Peyer's patch (tissue), 4 donors: ENCODE results near the gene ETV2. TPM values are rescaled to one million over a fixed set of nuclear protein-coding genes. Genes with fewer than 3 reads are reported as not detected.
"Not testable (repeated sequence)": the region's sequence is repeated elsewhere in the genome, so short reads cannot be mapped to it uniquely, and the experiment has no call there.

Experiments
- DNase-seq, 3 donors: peaks; one replicate each; pipeline ENCODE4 v3.0.0-alpha.2; 2017 to 2019
- H3K27ac ChIP-seq, 4 donors: fragments of 200-600 bp; sonication (generic); one replicate each; pipeline ENCODE4 v1.5.1; 2016 to 2019
- H3K27me3 ChIP-seq, 2 donors: fragments of 200-600 bp; sonication (generic); one replicate each; pipeline ENCODE4 v1.5.1; 2019
- H3K36me3 ChIP-seq, 3 donors: fragments of 200-600 bp; sonication (generic); one replicate each; pipeline ENCODE4 v1.5.1; 2016 to 2019
- H3K4me1 ChIP-seq, 4 donors: fragments of 200-600 bp; sonication (generic); one replicate each; pipeline ENCODE4 v1.5.1; 2016 to 2019
- H3K4me3 ChIP-seq, 4 donors: fragments of 200-600 bp; sonication (generic); 1 replicate in 3 of 4; 2 replicates in 1 of 4; pipeline ENCODE4 v1.5.1; 2016 to 2019; ENCODE audit warnings: mild to moderate bottlenecking in 1 of 4
- H3K9me3 ChIP-seq, 4 donors: fragments of 200-600 bp; sonication (generic); one replicate each; pipeline ENCODE4 v1.5.1; 2016 to 2019; ENCODE audit warnings: mild to moderate bottlenecking in 1 of 4
- POLR2A ChIP-seq, 2 donors: fragments of 450-650 bp; IDR thresholded peaks; one replicate each; pipeline ENCODE4 v1.5.1; 2017; ENCODE audit warnings: antibody characterized with exemption in 2 of 2, mild to moderate bottlenecking in 2 of 2, moderate library complexity in 2 of 2
- total RNA-seq, 4 donors: library from RNA; depleted of rRNA; stranded (reverse); fragments of >200 nt; gene quantifications; one replicate each; pipeline ENCODE4 v1.1.0, GENCODE V29; 2016
- TF ChIP-seq, protein P1 (sequence below), 6 experiments: fragments of 450-650 bp in 4 of 6; fragments of 200-600 bp in 2 of 6; sonication (generic) in 1 of 6; IDR thresholded peaks; one replicate each; pipeline ENCODE4 v1.5.1; 2017 to 2019; ENCODE audit warnings: antibody characterized with exemption in 6 of 6, mild to moderate bottlenecking in 3 of 6, moderate library complexity in 1 of 6

The ETV2 gene
- total RNA-seq, 4 donors from 2014 or later, result 1.6 to 1.8 TPM; not detected in 2

DNA sequence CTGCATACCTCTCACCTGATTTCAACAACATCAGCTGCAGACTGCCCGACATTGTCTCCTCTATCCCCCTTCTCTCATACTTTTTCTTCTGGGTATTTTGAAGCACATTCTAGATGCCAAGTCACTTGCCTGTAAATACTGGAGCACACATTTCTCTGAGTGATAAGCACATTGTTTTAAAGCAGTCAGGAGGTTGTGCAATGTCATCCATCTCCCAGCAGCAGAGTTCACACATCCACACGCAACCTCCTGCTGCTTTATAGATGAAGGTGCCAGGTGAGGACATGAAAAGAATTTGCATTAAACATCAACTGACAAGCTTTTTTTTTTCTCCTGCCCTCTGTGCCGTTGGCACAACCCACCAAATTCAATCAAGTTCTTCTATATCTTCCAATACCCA lies 30.3 kb downstream of the ETV2 start:
- DNase-seq, result no peak
- Histone ChIP-seq H3K4me3 (no peak overlapping the region), H3K27me3 (no peaks in the 10 kb centered on the region), H3K9me3 (no peaks in the 10 kb centered on the region), H3K36me3 (no peaks in the 10 kb centered on the region), H3K4me1 (peaks cover 0 to 6% (median 0%) of the 10 kb centered on the region in 4 donors), H3K27ac (no peak overlapping the region)
- TF ChIP-seq, protein P1, sequence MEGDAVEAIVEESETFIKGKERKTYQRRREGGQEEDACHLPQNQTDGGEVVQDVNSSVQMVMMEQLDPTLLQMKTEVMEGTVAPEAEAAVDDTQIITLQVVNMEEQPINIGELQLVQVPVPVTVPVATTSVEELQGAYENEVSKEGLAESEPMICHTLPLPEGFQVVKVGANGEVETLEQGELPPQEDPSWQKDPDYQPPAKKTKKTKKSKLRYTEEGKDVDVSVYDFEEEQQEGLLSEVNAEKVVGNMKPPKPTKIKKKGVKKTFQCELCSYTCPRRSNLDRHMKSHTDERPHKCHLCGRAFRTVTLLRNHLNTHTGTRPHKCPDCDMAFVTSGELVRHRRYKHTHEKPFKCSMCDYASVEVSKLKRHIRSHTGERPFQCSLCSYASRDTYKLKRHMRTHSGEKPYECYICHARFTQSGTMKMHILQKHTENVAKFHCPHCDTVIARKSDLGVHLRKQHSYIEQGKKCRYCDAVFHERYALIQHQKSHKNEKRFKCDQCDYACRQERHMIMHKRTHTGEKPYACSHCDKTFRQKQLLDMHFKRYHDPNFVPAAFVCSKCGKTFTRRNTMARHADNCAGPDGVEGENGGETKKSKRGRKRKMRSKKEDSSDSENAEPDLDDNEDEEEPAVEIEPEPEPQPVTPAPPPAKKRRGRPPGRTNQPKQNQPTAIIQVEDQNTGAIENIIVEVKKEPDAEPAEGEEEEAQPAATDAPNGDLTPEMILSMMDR (IDR thresholded peaks at IDR 0.05), result no peak
- no peak for TF ChIP-seq POLR2A (IDR thresholded peaks at IDR 0.05)

DNA sequence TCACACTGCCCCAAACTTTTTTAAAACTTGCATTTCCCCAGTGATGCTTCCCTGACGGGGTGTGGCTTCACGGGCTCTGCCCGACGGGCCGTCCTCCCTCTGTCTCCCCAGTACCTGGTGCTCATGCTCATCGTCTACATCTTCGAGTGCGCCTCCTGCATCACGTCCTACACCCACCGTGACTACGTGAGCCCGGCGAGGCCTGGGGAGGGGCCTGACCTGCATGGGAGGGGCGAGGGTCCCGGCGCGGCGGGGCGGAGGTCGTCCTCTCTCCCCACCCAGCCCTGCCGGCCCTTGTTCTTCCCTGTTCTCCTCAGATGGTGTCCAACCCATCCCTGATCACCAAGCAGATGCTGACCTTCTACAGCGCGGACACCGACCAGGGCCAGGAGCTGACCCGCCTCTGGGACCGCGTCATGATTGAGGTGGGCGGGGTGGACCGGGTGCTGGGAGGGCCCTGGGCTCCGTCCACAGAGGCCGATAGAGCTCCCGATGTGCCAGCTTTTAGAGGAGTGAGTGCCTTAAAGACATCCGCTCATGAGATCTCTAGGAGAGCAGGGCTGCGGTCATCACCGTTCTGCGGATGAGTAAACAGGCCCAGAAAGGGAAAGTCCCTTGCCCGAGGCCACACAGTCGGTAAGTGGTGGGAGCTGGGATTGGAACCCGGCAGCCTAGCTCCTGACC lies 31.7 kb downstream of the ETV2 start:
- DNase-seq, result peak in 1 of 3 donors; percentile 58
- Histone ChIP-seq H3K27me3 (no peaks in the 10 kb centered on the region), H3K9me3 (no peaks in the 10 kb centered on the region), H3K4me1 (peaks cover 0 to 6% (median 0%) of the 10 kb centered on the region in 4 donors), H3K27ac (no peak overlapping the region), H3K36me3 (no peaks in the 10 kb centered on the region), H3K4me3 (peak overlapping the region; percentile 17 to 45 (median 32))
- TF ChIP-seq, protein P1 (IDR thresholded peaks at IDR 0.05), result no peak
- TF ChIP-seq POLR2A (IDR thresholded peaks at IDR 0.05), result no peak

DNA sequence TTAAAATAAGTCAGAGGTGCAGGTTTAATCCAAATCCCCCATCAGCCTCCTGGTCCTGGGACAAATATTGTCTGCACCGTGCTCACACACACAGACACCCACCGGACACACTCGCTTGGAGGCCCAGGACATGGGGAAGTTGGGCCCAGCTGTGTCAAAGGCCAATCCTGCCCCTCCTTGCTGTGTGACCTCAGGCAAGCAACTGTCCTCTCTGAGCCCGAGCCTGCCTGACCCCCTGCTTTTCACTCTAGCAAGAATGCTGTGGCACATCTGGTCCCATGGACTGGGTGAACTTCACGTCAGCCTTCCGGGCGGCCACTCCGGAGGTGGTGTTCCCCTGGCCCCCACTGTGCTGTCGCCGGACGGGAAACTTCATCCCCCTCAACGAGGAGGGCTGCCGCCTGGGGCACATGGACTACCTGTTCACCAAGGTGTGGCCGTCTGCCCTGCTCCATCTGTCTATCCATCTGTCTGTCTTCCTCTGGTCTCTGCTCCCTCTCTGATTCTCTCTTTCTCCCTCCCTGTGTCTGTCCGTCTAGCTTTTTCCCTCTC lies 34.1 kb downstream of the ETV2 start:
- no peaks in the 10 kb centered on the region for H3K36me3 ChIP-seq
- no peak overlapping the region for H3K4me3 ChIP-seq
- H3K27ac ChIP-seq, result no peak overlapping the region
- no peaks in the 10 kb centered on the region for H3K27me3 ChIP-seq
- no peak for TF ChIP-seq POLR2A (IDR thresholded peaks at IDR 0.05)
- TF ChIP-seq, protein P1 (IDR thresholded peaks at IDR 0.05), result no peak
- DNase-seq, result no peak
- no peaks in the 10 kb centered on the region for H3K9me3 ChIP-seq
- peaks cover 0 to 6% (median 0%) of the 10 kb centered on the region in 4 donors for H3K4me1 ChIP-seq

DNA sequence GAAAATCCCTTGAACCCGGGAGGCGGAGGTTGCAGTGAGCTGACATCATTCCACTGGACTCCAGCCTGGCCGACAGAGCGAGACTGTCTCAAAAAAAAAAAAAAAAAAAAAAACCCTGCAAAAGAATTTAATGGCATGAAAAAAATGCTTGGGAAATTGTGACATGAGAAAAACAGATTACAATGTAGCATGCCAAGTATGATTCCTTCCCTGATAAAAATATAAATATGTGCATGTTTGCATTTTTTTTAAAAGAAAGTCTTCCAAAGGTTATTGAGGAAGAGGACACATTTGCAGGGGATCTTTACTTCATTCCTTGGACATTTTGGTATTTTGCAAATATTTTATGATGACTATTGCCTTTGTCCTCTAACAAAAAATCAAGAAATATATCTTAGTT lies 48.3 kb downstream of the ETV2 start:
- no peak for TF ChIP-seq POLR2A (IDR thresholded peaks at IDR 0.05)
- TF ChIP-seq, protein P1 (IDR thresholded peaks at IDR 0.05), result no peak
- Histone ChIP-seq H3K27ac (no peak overlapping the region), H3K36me3 (no peaks in the 10 kb centered on the region)

DNA sequence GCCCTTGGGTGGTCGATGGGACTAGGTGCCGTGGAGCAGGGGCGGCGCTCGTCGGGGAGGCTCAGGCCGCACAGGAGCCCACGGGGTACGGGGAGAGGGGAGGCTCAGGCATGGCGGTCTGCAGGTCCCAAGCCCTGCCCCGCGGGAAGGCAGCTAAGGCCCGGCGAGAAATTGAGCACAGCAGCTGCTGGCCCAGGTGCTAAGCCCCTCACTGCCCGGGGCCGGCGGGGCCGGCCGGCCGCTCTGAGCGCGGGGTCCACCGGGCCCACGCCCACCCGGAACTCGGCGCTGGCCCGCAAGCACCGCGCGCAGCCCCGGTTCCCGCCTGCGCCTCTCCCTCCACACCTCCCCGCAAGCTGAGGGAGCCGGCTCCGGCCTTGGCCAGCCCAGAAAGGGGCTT lies 49.6 kb downstream of the ETV2 start:
- not testable (repeated sequence) for H3K4me1 ChIP-seq, H3K27ac ChIP-seq, H3K36me3 ChIP-seq, H3K27me3 ChIP-seq, H3K4me3 ChIP-seq, H3K9me3 ChIP-seq, DNase-seq

More for the DNA sequence above, 48.3 kb downstream of the ETV2 start:
- H3K9me3 ChIP-seq, result no peaks in the 10 kb centered on the region
- H3K27me3 ChIP-seq, result no peaks in the 10 kb centered on the region
- no peak overlapping the region for H3K4me3 ChIP-seq
- H3K4me1 ChIP-seq, result no peaks in the 10 kb centered on the region
- no peak for DNase-seq

DNA sequence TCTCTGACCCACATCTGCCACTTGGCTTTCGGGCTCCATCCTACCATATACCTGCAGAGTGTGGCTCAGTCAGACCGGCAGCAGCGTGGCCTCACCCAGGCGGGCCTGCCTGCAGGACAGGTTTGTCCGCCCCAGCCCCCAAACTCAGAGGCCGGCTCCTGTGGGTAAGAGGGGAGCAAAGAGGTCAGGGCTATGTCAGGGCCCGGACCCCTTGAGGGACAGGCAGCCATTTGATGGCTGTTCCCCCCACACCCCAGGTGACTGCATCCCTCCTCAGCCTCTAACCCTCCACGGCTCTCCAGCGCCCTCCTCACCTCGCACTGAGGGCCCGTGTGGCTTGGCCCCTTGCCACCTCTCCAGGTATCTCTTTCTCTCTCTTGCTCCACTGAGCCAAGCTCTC lies 50.5 kb downstream of the ETV2 start:
- H3K4me3 ChIP-seq, result no peak overlapping the region
- no peak for DNase-seq
- TF ChIP-seq, protein P1 (IDR thresholded peaks at IDR 0.05), result no peak
- TF ChIP-seq POLR2A (IDR thresholded peaks at IDR 0.05), result no peak
- no peaks in the 10 kb centered on the region for H3K36me3 ChIP-seq
- no peaks in the 10 kb centered on the region for H3K9me3 ChIP-seq
- no peaks in the 10 kb centered on the region for H3K27me3 ChIP-seq
- no peak overlapping the region for H3K27ac ChIP-seq
- H3K4me1 ChIP-seq, result no peaks in the 10 kb centered on the region
